Measurements from ENCODE around the gene WDR5.

WDR5 gene

GRCh38 chr9:134155812-134156377, 20.0 kb downstream of the WDR5 start:
- no peak for DNase-seq (ENCODE audit: low read depth in 1 of 2, low spot score in 1 of 2)
- in situ Hi-C loops (cut with HindIII; ENCODE audit: low pct_unique_long_range_greater_than_20kb, low sequenced_read_pairs): no loop called here
- TF ChIP-seq JUND (IDR thresholded peaks at IDR 0.05; ENCODE audit: low read depth): no peak

- in situ Hi-C loops (cut with HindIII; ENCODE audit: low pct_unique_long_range_greater_than_20kb, low sequenced_read_pairs): no loop called here
- no peak for TF ChIP-seq JUND (IDR thresholded peaks at IDR 0.05; ENCODE audit: low read depth)
Measured at GRCh38 chr9:134156564-134157377, 20.9 kb downstream of the WDR5 start.

GRCh38 chr9:134157378-134157885, 21.6 kb downstream of the WDR5 start:
- DNase-seq (ENCODE audit: low read depth in 1 of 2, low spot score in 1 of 2): no peak
- in situ Hi-C loops (cut with HindIII; ENCODE audit: low pct_unique_long_range_greater_than_20kb, low sequenced_read_pairs): no loop called here
- TF ChIP-seq JUND (IDR thresholded peaks at IDR 0.05; ENCODE audit: low read depth): no peak

More at GRCh38 chr9:134156564-134157377, 20.9 kb downstream of the WDR5 start:
- no peak for DNase-seq (ENCODE audit: low read depth in 1 of 2, low spot score in 1 of 2)

- TF ChIP-seq JUND (IDR thresholded peaks at IDR 0.05; ENCODE audit: low read depth): no peak
- in situ Hi-C loops (cut with HindIII; ENCODE audit: low pct_unique_long_range_greater_than_20kb, low sequenced_read_pairs): no loop called here
- no peak for DNase-seq (ENCODE audit: low read depth in 1 of 2, low spot score in 1 of 2)
Measured at GRCh38 chr9:134158242-134158641, 22.4 kb downstream of the WDR5 start.

GRCh38 chr9:134158753-134159392, 23.0 kb downstream of the WDR5 start:
- DNase-seq (ENCODE audit: low read depth in 1 of 2, low spot score in 1 of 2): no peak
- no peak for TF ChIP-seq JUND (IDR thresholded peaks at IDR 0.05; ENCODE audit: low read depth)
- in situ Hi-C loops (cut with HindIII; ENCODE audit: low pct_unique_long_range_greater_than_20kb, low sequenced_read_pairs): no loop called here

- in situ Hi-C loops (cut with HindIII; ENCODE audit: low pct_unique_long_range_greater_than_20kb, low sequenced_read_pairs): no loop called here
- no peak for DNase-seq (ENCODE audit: low read depth in 1 of 2, low spot score in 1 of 2)
- TF ChIP-seq JUND (IDR thresholded peaks at IDR 0.05; ENCODE audit: low read depth): no peak
Measured at GRCh38 chr9:134159566-134160245, 23.8 kb downstream of the WDR5 start.

- TF ChIP-seq JUND (IDR thresholded peaks at IDR 0.05; ENCODE audit: low read depth): no peak
- no peak for DNase-seq (ENCODE audit: low read depth in 1 of 2, low spot score in 1 of 2)
- in situ Hi-C loops (cut with HindIII; ENCODE audit: low pct_unique_long_range_greater_than_20kb, low sequenced_read_pairs): no loop called here
Measured at GRCh38 chr9:134161647-134162046, 25.8 kb downstream of the WDR5 start.

GRCh38 chr9:134162212-134162775, 26.4 kb downstream of the WDR5 start:
- no peak for TF ChIP-seq JUND (IDR thresholded peaks at IDR 0.05; ENCODE audit: low read depth)
- in situ Hi-C loops (cut with HindIII; ENCODE audit: low pct_unique_long_range_greater_than_20kb, low sequenced_read_pairs): no loop called here

GRCh38 chr9:134162926-134163370, 27.1 kb downstream of the WDR5 start:
- DNase-seq (ENCODE audit: low read depth in 1 of 2, low spot score in 1 of 2): no peak
- in situ Hi-C loops (cut with HindIII; ENCODE audit: low pct_unique_long_range_greater_than_20kb, low sequenced_read_pairs): no loop called here
- no peak for TF ChIP-seq JUND (IDR thresholded peaks at IDR 0.05; ENCODE audit: low read depth)

More at GRCh38 chr9:134162212-134162775, 26.4 kb downstream of the WDR5 start:
- no peak for DNase-seq (ENCODE audit: low read depth in 1 of 2, low spot score in 1 of 2)

- in situ Hi-C loops (cut with HindIII; ENCODE audit: low pct_unique_long_range_greater_than_20kb, low sequenced_read_pairs): no loop called here
- no peak for DNase-seq (ENCODE audit: low read depth in 1 of 2, low spot score in 1 of 2)
- no peak for TF ChIP-seq JUND (IDR thresholded peaks at IDR 0.05; ENCODE audit: low read depth)
Measured at GRCh38 chr9:134163371-134164196, 27.7 kb downstream of the WDR5 start.

- no peak for DNase-seq (ENCODE audit: low read depth in 1 of 2, low spot score in 1 of 2)
- in situ Hi-C loops (cut with HindIII; ENCODE audit: low pct_unique_long_range_greater_than_20kb, low sequenced_read_pairs): no loop called here
- TF ChIP-seq JUND (IDR thresholded peaks at IDR 0.05; ENCODE audit: low read depth): no peak
Measured at GRCh38 chr9:134164879-134165278, 29.0 kb downstream of the WDR5 start.
